Ishikawa (cell line): Measurements from ENCODE around the gene CDH23.

Experiments used
- EGR1 ChIP-seq: IDR thresholded peaks from 2 replicates; pipeline ENCODE4 v1.6.1; 2012
- EP300 ChIP-seq: IDR thresholded peaks from 2 replicates; pipeline ENCODE4 v1.6.1; 2012; ENCODE audit warnings: borderline replicate concordance
- RAD21 ChIP-seq: IDR thresholded peaks from 2 replicates; pipeline ENCODE4 v1.6.1; 2012; ENCODE audit warnings: low read depth
- TAF1 ChIP-seq: IDR thresholded peaks from 2 replicates; pipeline ENCODE4 v1.6.1; 2012; ENCODE audit warnings: low read depth, mild to moderate bottlenecking
- TEAD4 ChIP-seq: IDR thresholded peaks from 2 replicates; pipeline ENCODE4 v1.6.1; 2012
- YY1 ChIP-seq: IDR thresholded peaks from 2 replicates; pipeline ENCODE4 v1.6.1; 2012; ENCODE audit warnings: low read depth

GRCh38 chr10:71374481-71375233 is 22.1 kb upstream of the CDH23 start:
- TF ChIP-seq TAF1, result no peak
- TF ChIP-seq EGR1, result no peak
- TF ChIP-seq TEAD4, result no peak
- no peak for TF ChIP-seq YY1
- no peak for TF ChIP-seq EP300
- TF ChIP-seq RAD21, result no peak
